Measurements from ENCODE around the gene PM20D2. TPM values are rescaled to one million over a fixed set of nuclear protein-coding genes. Genes with fewer than 3 reads are reported as not detected.

Gene PM20D2
- total RNA-seq, 3 donors from 2014 or later = 3.7 to 22.5 (median 21.3) TPM

GRCh38 chr6:89138173-89138572, 7.7 kb upstream of the PM20D2 start:
- TF ChIP-seq POLR2AphosphoS5 (IDR thresholded peaks at IDR 0.05) (no peak), CTCF (IDR thresholded peaks at IDR 0.05) (no peak), POLR2A (IDR thresholded peaks at IDR 0.05) (no peak)
- Histone ChIP-seq H3K4me1 (no peaks in the 10 kb centered on the region), H3K9me3 (no peaks in the 10 kb centered on the region), H3K27ac (no peak overlapping the region), H3K36me3 (no peaks in the 10 kb centered on the region), H3K4me3 (no peak overlapping the region), H3K27me3 (no peaks in the 10 kb centered on the region)
- no peak for DNase-seq (ENCODE audit: low spot score in 2 of 2)
- intact Hi-C loops (cut with DNase I; ENCODE audit: low total_unique reads) = no loop called here

- Histone ChIP-seq H3K27me3 (no peaks in the 10 kb centered on the region), H3K4me3 (no peak overlapping the region), H3K9me3 (no peaks in the 10 kb centered on the region), H3K27ac (no peak overlapping the region), H3K36me3 (no peaks in the 10 kb centered on the region), H3K4me1 (no peaks in the 10 kb centered on the region)
- no peak for TF ChIP-seq POLR2A (IDR thresholded peaks at IDR 0.05)
- no peak for TF ChIP-seq CTCF (IDR thresholded peaks at IDR 0.05)
- TF ChIP-seq POLR2AphosphoS5 (IDR thresholded peaks at IDR 0.05) = no peak
- intact Hi-C loops (cut with DNase I; ENCODE audit: low total_unique reads) = no loop called here
- no peak for DNase-seq (ENCODE audit: low spot score in 2 of 2)
Measured at GRCh38 chr6:89139509-89140346, 6.1 kb upstream of the PM20D2 start.

- H3K27me3 ChIP-seq = no peaks in the 10 kb centered on the region
- intact Hi-C loops (cut with DNase I; ENCODE audit: low total_unique reads) = no loop called here
- H3K9me3 ChIP-seq = no peaks in the 10 kb centered on the region
- H3K4me1 ChIP-seq = no peaks in the 10 kb centered on the region
- no peak overlapping the region for H3K4me3 ChIP-seq
- TF ChIP-seq POLR2AphosphoS5 (IDR thresholded peaks at IDR 0.05) (no peak), POLR2A (IDR thresholded peaks at IDR 0.05) (no peak), CTCF (IDR thresholded peaks at IDR 0.05) (no peak)
- no peak overlapping the region for H3K27ac ChIP-seq
- H3K36me3 ChIP-seq = no peaks in the 10 kb centered on the region
- no peak for DNase-seq (ENCODE audit: low spot score in 2 of 2)
Measured at GRCh38 chr6:89140347-89141156, 5.3 kb upstream of the PM20D2 start.

GRCh38 chr6:89144354-89144906, 1.4 kb upstream of the PM20D2 start:
- H3K27me3 ChIP-seq = no peaks in the 10 kb centered on the region
- H3K4me3 ChIP-seq = no peak overlapping the region
- H3K27ac ChIP-seq = no peak overlapping the region
- no peaks in the 10 kb centered on the region for H3K9me3 ChIP-seq
- intact Hi-C loops (cut with DNase I; ENCODE audit: low total_unique reads) = no loop called here
- no peaks in the 10 kb centered on the region for H3K4me1 ChIP-seq
- no peak for TF ChIP-seq POLR2AphosphoS5 (IDR thresholded peaks at IDR 0.05)
- no peak for TF ChIP-seq POLR2A (IDR thresholded peaks at IDR 0.05)
- no peak for TF ChIP-seq CTCF (IDR thresholded peaks at IDR 0.05)
- H3K36me3 ChIP-seq = no peaks in the 10 kb centered on the region
- DNase-seq (ENCODE audit: low spot score in 2 of 2) = no peak

Data from breast epithelium (tissue), 4 donors.